GM10266 (cell line): Measurements from ENCODE around the gene SEC63.
"Not testable (repeated sequence)": the region's sequence is repeated elsewhere in the genome, so short reads cannot be mapped to it uniquely, and the experiment has no call there.

Source experiments
- DNase-seq: peaks from one replicate; pipeline ENCODE4 v3.0.0; 2012; ENCODE audit errors: extremely low spot score
- TF ChIP-seq, protein P1 (sequence below): IDR thresholded peaks from 2 replicates; pipeline ENCODE4 v1.5.1; 2012; ENCODE audit warnings: mild to moderate bottlenecking, low read depth; ENCODE audit not compliant: control insufficient read depth, insufficient read depth; ENCODE audit errors: missing control alignments

The SEC63 gene

GRCh38 chr6:107991772-107992550, 34.0 kb upstream of the SEC63 start:
- TF ChIP-seq, protein P1, sequence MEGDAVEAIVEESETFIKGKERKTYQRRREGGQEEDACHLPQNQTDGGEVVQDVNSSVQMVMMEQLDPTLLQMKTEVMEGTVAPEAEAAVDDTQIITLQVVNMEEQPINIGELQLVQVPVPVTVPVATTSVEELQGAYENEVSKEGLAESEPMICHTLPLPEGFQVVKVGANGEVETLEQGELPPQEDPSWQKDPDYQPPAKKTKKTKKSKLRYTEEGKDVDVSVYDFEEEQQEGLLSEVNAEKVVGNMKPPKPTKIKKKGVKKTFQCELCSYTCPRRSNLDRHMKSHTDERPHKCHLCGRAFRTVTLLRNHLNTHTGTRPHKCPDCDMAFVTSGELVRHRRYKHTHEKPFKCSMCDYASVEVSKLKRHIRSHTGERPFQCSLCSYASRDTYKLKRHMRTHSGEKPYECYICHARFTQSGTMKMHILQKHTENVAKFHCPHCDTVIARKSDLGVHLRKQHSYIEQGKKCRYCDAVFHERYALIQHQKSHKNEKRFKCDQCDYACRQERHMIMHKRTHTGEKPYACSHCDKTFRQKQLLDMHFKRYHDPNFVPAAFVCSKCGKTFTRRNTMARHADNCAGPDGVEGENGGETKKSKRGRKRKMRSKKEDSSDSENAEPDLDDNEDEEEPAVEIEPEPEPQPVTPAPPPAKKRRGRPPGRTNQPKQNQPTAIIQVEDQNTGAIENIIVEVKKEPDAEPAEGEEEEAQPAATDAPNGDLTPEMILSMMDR = no peak
- DNase-seq = no peak

DNA sequence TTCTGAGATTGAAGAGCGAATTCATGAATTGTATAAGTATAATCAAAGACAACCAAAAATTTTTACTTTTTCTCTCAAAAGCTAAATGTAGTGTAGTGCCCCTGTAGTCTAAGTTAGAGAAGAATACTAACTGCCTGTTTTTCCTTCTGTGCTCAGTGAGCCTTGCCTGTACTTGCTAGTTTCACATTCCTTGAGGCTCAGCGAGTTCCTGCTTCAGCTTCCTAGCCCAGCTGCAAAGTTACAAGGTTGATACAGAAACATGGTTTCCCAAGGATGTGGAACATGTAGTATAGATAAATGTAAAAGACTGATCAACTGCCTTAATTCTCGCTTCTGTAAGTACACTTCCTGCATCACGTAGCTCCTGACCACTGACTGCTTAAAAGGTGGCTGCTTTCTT, 33.1 kb upstream of the SEC63 start:
- TF ChIP-seq, protein P1 = no peak
- DNase-seq = no peak

DNA sequence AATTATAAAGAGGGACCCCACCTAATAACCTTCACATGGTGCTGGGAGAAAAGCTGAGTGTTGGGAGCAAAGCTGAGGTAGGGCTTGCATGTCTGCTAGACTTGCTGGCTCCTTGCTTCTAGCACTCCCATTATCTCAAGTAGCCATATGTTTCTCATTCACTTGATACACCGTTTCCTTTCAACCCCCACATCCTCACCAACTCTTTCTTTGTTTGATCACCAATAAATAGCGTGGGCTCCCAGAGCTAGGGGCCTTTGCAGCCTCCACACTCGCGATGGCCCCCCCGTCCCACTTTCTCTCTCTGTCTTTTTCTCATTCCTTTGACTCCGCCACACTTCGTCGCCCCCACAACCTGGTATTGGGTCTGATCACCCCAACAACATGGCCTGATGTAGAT, 32.6 kb upstream of the SEC63 start:
- not testable (repeated sequence) for DNase-seq

- TF ChIP-seq, protein P1 = no peak
Observed at GRCh38 chr6:107989166-107990094, 31.4 kb upstream of the SEC63 start.

GRCh38 chr6:107988570-107988969, 30.6 kb upstream of the SEC63 start:
- no peak for DNase-seq

More at GRCh38 chr6:107989166-107990094, 31.4 kb upstream of the SEC63 start:
- DNase-seq = no peak

GRCh38 chr6:107987805-107988204, 29.8 kb upstream of the SEC63 start:
- TF ChIP-seq, protein P1 = no peak
- no peak for DNase-seq

More at GRCh38 chr6:107988570-107988969, 30.6 kb upstream of the SEC63 start:
- TF ChIP-seq, protein P1 = no peak

GRCh38 chr6:107985701-107986100, 27.7 kb upstream of the SEC63 start:
- TF ChIP-seq, protein P1 = no peak
- DNase-seq = no peak
